GM19468 (cell line): Measurements from ENCODE around the gene OBI1.
"Not testable (repeated sequence)": the region's sequence is repeated elsewhere in the genome, so short reads cannot be mapped to it uniquely, and the experiment has no call there.

Experiments used
- ATAC-seq: cut with Tn5 transposase; IDR thresholded peaks from one replicate; pipeline ENCODE4 v1.9.1; 2021; ENCODE audit warnings: mild to moderate bottlenecking, moderate library complexity, moderate number of reproducible peaks; ENCODE audit not compliant: unreplicated experiment; ENCODE audit errors: extremely low read depth

Gene OBI1

DNA sequence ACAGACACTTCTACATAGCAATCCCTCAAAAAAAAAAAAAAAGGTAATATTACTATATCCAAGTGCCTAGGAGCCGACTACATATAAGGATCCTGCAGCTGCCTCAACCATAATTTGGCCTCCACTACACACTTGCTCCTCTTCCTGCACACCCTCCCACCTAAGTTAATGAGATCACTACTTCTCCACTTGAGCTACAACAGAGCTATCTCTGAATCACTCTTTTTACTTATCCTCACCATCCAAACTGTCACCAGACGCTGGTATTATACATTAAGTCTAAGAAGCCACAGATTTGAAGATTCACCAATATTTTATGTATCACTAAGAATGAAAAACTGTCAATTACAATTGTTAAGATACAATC is 8.3 kb downstream of the OBI1 start:
- ATAC-seq, result no peak

DNA sequence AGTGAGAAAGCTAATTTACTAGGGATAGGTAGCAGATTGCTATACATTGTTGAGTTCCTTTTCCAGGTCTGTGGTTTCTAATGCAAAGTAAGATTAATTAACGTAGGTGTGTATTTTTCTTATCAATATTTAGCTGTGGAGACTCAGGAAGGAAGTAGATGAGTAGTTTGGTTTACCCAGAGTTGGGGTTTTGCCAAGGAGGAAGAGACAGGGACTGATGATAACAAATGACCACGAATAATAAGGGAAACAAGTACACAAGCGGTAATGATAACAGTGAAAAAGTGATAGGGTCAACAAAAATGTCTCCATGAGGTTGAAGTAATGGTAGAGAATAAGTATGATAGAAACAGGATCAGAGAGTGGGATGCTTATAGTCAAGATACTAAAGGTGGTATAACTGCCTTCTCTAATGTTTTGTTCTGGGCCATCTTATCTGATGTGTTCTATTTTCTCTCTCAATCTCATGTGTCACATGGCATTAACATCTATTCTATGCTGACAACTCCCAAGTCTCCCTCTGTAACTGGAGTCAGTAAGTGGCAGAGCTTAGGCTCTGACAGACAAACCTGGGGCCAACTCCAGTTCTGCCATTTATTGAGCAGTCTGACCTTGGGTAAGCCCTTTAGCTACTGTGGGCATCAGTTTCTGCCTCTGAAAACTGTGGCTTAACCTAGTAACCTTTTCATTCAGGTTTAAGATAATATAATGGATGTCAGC is 8.8 kb downstream of the OBI1 start:
- no peak for ATAC-seq

DNA sequence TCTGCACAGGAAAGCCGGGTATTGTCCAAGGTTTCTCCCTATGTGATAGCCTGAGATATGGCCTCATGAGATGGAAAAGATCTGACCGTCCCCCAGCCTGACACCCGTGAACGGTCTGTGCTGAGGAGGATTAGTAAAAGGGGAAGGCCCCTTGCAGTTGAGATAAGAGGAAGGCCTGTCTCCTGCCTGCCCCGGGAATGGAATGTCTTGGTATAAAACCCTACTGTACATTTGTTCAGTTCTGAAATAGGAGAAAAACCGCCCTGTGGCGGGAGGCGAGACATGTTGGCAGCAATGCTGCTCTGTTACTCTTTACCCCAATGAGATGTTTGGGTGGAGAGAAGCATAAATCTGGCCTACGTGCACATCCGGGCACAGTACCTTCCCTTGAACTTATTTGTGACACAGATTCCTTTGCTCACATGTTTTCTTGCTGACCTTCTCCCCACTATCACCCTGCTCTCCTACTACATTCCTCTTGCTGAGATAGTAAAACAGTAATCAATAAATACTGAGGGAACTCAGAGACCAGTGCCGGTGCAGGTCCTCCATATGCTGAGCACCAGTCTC is 11.8 kb downstream of the OBI1 start:
- not testable (repeated sequence) for ATAC-seq

DNA sequence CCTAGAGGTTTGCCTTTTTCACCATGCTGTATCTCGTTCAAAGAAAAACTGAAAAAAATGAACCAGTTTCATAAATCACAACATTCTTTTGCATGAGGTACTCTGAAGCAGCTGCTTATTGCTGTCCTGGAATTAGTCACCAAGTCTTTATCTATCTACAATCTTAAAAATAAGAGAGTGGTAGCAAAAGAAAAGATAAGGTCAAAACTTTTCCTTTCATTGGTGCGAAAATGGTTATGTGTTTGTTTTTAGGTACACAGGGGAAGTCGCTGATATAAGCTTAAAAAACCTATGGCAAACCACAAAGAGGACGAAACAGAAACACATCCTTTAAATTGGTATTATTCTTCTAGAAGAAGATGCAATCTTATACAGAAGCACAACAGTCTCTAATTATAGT is 20.7 kb downstream of the OBI1 start:
- ATAC-seq, result no peak

DNA sequence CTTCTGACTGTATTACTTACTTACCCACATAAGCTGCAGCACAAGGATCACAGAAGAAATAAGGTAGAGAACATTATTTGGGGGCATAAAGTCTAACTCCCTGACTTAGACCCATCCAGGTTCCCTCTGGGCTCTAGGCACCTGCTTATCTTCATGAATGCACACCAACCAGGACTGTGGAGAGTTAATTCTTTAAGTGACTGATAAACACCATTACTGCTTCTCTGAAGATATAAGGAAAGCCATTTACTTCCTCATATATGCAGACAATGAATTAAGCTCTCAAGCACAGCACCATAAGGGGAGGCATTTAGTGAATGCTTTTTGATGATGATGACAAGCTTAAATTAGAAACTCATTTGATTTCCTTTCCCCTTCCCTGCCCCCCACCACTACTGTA is 22.5 kb downstream of the OBI1 start:
- no peak for ATAC-seq

DNA sequence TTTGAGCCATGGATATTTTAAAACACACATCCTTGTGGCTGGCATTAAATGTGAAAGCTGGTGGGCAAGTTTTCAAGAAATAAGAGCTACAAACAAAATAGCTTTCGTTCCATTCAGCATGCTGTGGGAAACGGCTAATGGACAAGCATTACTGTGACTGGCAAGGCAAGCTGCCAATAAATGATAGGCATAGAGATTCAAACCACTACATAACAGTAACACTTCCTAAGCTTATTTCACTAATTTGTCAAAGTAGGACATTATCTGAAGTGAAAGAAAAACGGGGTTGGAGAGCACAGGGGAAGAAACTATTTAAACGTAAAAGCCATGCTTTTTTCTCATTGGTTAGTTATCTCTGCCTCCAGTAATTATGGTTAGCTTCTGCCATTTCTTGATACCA is 26.0 kb downstream of the OBI1 start:
- no peak for ATAC-seq

DNA sequence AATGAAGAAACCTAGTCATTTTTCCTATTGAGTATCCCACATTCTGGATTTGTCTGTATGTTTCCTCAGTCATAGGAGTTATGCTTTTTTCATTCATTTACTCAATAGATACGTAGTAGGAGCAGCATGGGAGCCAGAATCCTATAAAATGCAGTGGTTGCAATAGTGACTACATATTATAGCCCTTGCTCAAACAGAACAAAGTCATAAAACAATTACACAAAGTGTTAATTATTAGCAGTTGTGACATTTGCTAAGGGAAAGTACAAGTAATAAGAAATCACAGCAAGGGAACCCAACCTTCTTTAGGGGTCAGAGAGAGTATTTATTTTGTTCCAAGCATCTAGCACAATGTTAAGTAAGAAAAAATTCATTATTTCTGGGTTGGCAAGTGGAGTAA is 27.9 kb downstream of the OBI1 start:
- no peak for ATAC-seq

DNA sequence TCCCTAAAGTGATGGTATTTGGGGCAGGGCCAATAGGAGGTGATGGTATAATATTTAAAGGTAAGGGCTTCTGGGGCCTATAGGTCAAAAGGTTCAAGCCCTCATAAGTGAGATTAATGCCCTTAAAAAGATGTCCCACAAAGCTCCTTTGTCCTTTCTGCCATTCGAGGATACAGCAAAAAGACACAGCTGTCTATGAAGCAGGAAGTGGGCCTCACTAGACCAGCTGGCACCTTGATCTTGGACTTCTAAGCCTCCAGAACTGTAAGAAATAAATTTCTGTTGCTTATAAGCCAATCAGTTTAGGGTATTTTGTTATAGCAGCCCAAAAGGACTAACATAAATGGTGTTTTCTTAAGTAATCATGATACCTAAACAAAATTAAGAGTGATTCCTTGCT is 28.4 kb downstream of the OBI1 start:
- ATAC-seq, result no peak

DNA sequence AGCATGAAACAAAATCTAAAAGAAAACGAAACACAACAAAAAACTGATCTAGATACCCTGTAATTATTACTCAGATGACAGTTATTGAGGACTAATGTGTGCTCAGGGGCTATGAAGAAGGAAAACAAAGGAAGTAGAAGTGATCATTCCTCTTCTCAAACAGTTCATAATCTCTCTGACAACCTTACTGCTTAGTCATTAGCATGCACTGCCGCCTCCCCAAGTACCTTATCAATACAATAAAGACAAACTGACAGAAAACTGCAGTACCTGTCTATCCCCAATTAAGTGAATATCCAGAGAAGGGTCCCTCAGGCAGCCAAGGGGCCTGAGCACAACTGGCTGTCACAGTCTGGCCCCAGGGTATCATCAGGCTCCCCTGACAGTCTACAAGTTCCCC is 33.6 kb downstream of the OBI1 start:
- no peak for ATAC-seq

DNA sequence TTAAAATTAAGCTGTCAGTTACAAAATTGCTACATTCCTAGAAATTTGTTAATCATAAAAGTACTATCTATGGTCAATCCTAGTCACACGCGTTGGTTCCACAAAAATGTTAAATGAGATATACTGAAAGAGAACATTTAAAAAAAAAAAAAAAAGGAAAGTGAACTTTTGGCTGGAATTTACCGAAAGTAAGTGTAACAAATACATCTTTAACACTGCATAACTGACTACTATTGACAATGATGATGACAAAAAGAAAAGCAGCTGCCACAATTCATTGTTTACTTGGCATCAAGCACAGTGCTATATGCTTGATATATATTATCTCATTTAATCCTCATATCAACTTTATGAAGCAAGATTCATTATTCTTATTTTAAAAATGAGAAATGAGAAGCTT is 35.8 kb downstream of the OBI1 start:
- ATAC-seq, result no peak

DNA sequence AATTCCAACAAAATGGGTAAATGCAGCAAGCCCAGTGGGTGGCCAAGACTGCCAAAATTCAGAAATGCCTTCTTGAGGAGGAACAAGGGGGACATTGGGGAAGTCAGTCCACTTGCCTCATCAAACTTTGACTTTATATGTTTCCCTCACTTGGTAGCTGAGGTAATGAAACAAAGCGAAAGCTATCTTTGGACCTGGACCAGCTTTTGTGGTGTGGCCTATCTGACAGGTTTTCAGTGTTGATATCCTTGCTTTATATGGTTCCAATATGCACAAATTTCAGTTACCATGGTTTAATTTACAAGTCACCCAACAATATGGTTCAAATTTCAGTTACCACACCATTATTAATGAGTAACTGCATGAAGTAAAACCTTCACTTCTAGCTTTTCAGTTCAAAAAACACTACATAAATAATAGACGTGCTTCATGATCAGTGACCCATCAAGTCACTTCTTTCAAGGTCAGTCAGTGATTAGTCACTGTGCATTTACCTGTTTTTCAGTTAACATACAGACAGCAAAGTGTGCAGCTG is 38.0 kb downstream of the OBI1 start:
- no peak for ATAC-seq

DNA sequence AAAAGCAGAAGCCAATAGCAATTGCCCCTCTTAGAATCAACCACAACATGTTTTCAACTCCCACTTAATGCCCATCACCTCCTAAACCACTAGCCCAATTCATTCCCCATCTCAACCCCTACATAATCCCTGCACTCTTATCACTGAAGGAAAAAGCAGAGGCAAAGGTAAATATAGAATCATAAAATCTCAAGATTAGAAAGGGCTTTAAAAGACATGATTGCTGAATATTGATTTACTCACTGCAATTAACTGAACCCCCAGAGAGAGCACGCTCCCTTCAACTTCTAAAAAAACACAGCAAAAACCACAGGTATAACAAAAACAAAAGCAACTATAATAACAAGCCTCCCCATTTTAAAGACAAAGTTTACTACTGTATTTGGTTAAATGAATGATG is 40.5 kb downstream of the OBI1 start:
- ATAC-seq, result no peak

DNA sequence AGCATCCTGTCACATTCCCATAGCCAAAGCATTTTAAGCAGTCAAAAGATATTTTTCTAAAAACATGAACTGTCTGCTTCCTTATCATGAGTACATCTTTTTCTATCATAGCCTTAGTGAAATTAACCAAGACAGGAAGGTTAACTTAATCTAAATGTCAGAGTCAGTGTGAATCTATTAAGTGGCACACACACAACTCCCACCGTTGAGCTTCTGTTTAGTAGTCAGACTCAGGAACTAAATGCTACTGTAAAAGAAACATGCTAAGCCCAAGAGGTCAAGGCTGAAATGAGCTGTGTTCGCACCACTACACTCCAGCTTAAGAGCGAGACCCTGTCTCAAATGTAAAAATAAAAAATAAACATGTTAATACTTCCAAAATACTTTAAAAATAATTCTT is 47.9 kb downstream of the OBI1 start:
- no peak for ATAC-seq

DNA sequence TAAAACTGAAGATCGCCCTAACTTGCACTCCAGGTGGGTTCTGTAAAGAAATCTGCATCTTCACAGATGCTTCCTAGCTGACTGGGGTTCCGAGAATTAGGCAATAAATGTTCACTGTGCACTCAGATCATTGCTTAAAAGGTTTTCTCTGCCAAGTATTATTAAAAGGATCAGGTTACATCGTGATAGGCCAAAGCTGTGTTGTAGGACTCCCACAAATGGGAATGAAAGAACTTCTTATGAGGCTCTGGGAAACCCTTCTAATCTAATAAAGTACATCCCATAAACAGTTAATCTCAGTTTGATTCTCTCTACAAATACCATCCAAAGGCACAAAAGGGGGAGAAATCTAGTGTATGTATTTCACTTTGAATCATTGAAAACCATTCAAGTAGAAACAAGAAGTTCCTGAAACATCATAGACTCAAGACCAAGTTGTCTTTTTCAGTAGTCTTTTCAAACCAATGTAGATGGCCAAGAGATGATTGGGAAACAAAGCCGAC is 48.5 kb downstream of the OBI1 start:
- no peak for ATAC-seq

DNA sequence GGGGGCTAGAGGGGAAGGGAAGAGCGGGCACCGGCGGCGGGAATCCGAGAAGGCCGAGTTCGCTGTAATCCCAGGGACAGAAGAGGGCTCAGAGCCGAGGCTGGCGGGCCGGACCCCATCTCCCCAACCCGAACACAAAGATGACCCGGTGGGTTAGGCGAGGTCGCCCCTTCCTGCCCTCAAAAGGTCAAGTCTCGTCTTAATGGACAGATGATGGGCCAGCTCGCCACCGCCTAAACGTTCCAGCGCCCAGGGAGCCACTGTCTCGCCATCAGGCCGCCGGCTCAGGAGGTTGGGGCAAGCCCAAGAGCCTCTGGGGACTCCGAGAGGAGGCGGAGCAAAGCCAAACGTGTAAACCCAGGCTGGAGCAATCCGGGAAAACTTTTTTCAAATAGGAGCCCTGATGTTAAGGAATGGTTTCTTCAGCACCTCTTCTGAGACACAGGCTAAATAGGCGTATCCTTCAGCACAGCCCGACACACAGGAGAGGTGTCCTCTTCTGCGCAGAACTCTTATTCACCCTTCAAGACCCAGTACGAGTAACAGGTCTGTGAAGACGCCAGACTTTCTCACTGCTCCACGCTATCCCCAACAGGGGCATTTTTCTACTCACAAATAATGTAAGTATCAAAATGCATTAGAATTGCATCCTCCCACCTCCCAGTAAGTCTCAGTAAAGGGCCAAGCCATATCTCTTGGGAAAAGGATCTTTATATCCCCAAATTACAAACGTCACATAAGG is 49.3 kb downstream of the OBI1 start:
- no peak for ATAC-seq

DNA sequence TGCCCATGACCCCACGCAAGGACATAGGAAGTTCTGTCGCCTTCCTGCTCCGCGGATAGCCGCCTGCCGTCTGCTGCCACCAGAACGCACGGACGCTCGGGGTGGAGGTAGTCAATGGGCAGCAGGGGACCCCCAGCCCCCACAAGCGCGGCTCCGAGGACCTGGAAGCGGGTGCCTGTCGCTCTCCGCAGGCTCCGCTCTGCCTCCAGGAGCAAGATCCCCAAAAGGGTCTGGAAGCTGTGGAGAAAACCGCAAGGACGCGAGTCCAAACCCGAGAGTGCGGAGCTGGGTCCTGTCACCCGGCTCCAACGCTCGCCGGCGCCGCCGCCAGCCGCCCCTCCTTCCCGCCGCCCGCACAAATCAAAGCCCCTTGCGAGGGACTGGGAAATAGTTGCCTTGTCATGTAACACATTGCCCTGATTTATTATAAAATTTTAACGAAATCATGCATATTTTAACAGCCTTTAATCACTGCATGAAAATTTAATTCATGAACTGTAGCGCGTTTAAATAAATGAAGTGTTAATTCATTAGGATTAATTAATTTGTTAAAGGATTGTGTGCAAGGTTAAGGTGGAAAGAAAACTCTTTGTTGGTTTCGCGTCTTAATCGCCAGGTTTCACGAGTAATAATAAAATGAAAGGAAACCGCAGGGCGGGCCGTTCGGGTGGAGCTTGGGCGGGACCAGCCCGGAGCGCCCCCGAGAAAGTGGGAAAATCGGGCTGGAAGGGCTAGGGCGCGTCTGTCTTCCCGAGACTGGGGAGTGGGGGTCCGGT is 50.1 kb downstream of the OBI1 start:
- ATAC-seq, result no peak

DNA sequence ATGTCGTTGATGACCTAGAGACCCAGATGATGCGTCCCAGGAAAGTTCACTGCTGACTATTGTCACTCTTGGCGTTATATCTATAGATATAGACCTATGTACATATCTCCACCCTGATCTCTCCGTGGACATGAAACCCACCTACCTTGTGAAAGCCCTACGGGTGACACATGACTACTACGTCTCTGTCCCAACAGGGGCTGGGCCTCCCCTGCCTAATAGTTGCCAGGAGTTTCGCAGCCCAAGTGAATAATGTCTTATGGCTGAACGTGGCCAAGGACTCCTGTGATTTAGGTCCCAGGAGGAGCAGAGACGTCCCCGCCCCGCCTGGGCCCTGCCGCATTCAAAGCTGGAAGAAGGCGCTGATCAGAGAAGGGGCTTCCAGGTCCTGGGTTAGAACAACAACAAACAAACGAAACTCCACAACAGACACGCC is 50.7 kb downstream of the OBI1 start:
- no peak for ATAC-seq

DNA sequence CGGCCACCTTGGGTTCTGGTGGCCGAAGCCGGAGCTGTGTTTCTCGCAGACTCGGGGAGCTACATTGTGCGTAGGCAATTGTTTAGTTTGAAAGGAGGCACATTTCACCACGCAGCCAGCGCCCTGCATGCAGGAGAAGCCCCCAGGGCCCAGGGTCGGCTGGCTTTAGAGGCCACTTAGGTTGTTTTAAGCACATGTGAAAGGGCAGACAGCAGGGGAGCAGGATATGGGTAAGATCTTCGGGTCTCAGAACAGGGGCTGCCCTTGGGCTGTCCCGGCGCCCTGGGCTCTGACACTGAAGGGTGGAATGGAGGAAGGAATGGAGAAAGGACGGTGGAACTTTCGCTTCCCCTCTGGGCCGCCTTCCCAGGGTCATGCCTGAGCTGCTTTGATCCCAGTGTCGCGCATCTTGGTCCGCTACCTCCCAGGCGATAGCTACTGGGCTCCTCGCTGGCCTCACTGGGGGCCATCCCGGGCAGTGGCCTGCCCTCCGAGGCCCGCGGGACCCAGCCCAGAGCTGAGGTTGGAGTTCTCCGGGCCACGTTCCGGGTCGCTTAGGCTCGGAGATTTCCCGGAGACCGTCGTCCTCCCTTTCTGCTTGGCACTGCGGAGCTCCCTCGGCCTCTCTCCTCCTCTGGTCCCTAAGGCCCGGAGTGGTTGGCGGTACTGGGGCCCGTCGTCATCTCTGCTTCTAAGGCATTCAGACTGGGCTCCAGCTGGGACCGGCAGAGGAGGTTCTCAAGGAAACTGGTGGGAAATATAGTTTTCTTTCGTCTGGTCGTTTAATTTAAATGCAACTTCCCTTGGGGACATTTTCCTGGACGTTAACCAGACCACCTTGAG is 51.3 kb downstream of the OBI1 start:
- ATAC-seq, result no peak
